ENCODE measurements around the gene DERA. TPM values are rescaled to one million over a fixed set of nuclear protein-coding genes. Genes with fewer than 3 reads are reported as not detected.

Gene DERA
- total and polyA plus RNA-seq, 2 of the 8 experiments (the other 6 are each of a cell fraction or from before 2014, with no cell fraction given) = 13.1 to 17.1 TPM

GRCh38 chr12:15932971-15933370 is 21.8 kb downstream of the DERA start:
- DNase-seq (ENCODE audit: low read depth in 1 of 2, low spot score in 2 of 2) (no peak), FAIRE-seq (no peak)
- Histone ChIP-seq H2BK15ac (ENCODE audit: low read length) (no peak overlapping the region), H2BK20ac (ENCODE audit: low read length) (no peak overlapping the region), H2BK12ac (ENCODE audit: low read depth, low read length) (no peak overlapping the region), H3K79me1 (ENCODE audit: low read depth, low read length) (no peaks in the 10 kb centered on the region), H3K4ac (replicated peaks; ENCODE audit: insufficient read length, low read depth, low read length) (no peak overlapping the region), H3K56ac (replicated peaks; ENCODE audit: insufficient read length, low read depth, low read length) (no peak overlapping the region), H3K27ac (ENCODE audit: low read depth, low read length) (no peak overlapping the region), H2AK5ac (ENCODE audit: low read depth, low read length) (no peak overlapping the region), H3K36me3 (ENCODE audit: control insufficient read depth in 2 of 4, insufficient read depth in 4 of 4, low read length in 3 of 4) (no peaks in the 10 kb centered on the region), H3K9me3 (ENCODE audit: insufficient read depth in 2 of 2, low read depth in 1 of 2, low read length in 1 of 2) (no peaks in the 10 kb centered on the region), H3K14ac (ENCODE audit: insufficient read length) (no peak overlapping the region), H2BK120ac (replicated peaks; ENCODE audit: low read depth, low read length) (no peak overlapping the region), H4K20me1 (replicated peaks in 1 of 2; ENCODE audit: control insufficient read depth in 1 of 2, insufficient read depth in 2 of 2, low read length in 2 of 2) (no peaks in the 10 kb centered on the region), H3K4me1 (replicated peaks in 1 of 4; ENCODE audit: control insufficient read depth in 3 of 4, insufficient read depth in 4 of 4, low read length in 3 of 4) (peaks cover 0 to 8% (median 5%) of the 10 kb centered on the region in 4 experiments; a peak in 3 of 7 replicates), H4K5ac (ENCODE audit: insufficient read length, low read depth, low read length) (no peak overlapping the region), H4K8ac (ENCODE audit: extremely low read depth, insufficient read depth, low read length) (no peak overlapping the region), H3K27me3 (replicated peaks in 1 of 4; ENCODE audit: control insufficient read depth in 3 of 4, extremely low read depth in 1 of 4, insufficient read depth in 3 of 4, low read length in 3 of 4) (no peaks in the 10 kb centered on the region), H2AFZ (ENCODE audit: low read length) (no peak overlapping the region), H3K23me2 (ENCODE audit: low read depth, low read length) (no peaks in the 10 kb centered on the region), H3K4me2 (ENCODE audit: insufficient read depth in 1 of 2, low read depth in 2 of 2, low read length in 2 of 2) (no peak overlapping the region), H2BK5ac (ENCODE audit: low read depth, low read length) (no peak overlapping the region), H3K9ac (replicated peaks in 1 of 4; ENCODE audit: extremely low read depth in 1 of 4, low read depth in 3 of 4, low read length in 3 of 4) (no peak overlapping the region), H3K23ac (ENCODE audit: insufficient read length) (no peak overlapping the region), H3K4me3 (ENCODE audit: extremely low read depth in 1 of 4, insufficient read depth in 2 of 4, low read depth in 3 of 4, low read length in 4 of 4) (no peak overlapping the region), H4K91ac (replicated peaks; ENCODE audit: insufficient read length, low read length) (no peak overlapping the region), H3K18ac (ENCODE audit: extremely low read depth, low read length) (no peak overlapping the region), H3K79me2 (ENCODE audit: control insufficient read depth in 1 of 2, insufficient read depth in 2 of 2, low read length in 2 of 2) (0 out of 4 replicates have a peak, but pooled peaks cover 0 to 2% of the 10 kb centered on the region in 2 experiments)
- ChIA-PET CTCF (ENCODE audit: partially characterized antibody) (interaction anchor here (2.1 kb wide), 1 partner anchor 12 kb away, joined by 9 read pairs; no protein-coding TSS in a partner anchor), POLR2A (ENCODE audit: partially characterized antibody) (no interaction called here)
- 92% methylated on average over 3 of the region's 3 CpGs; no CpG with 5 or more reads in 1 of the 2 experiments for WGBS, 2 experiments (ENCODE audit: extremely low coverage in 1 of 2, insufficient coverage in 1 of 2, insufficient read length in 1 of 2, insufficient replicate concordance in 2 of 2, low coverage in 1 of 2, low lambda C conversion rate in 2 of 2, missing lambda C conversion rate in 1 of 2)
- TF ChIP-seq EZH2 (IDR thresholded peaks at IDR 0.05; ENCODE audit: low read depth, low read length, severe bottlenecking) (no peak), SP2 (IDR thresholded peaks at IDR 0.05; ENCODE audit: low read length) (no peak), POLR2AphosphoS5 (IDR thresholded peaks at IDR 0.05; ENCODE audit: low read depth, low read length) (no peak)
